ENCODE data around the gene ZNF740.
A peak's percentile ranks its signal among the peaks of the same experiment; 100 is the strongest.

GRCh38 chr12:53174881-53175491, 5.5 kb upstream of the ZNF740 start:
- TF ChIP-seq, protein P1, sequence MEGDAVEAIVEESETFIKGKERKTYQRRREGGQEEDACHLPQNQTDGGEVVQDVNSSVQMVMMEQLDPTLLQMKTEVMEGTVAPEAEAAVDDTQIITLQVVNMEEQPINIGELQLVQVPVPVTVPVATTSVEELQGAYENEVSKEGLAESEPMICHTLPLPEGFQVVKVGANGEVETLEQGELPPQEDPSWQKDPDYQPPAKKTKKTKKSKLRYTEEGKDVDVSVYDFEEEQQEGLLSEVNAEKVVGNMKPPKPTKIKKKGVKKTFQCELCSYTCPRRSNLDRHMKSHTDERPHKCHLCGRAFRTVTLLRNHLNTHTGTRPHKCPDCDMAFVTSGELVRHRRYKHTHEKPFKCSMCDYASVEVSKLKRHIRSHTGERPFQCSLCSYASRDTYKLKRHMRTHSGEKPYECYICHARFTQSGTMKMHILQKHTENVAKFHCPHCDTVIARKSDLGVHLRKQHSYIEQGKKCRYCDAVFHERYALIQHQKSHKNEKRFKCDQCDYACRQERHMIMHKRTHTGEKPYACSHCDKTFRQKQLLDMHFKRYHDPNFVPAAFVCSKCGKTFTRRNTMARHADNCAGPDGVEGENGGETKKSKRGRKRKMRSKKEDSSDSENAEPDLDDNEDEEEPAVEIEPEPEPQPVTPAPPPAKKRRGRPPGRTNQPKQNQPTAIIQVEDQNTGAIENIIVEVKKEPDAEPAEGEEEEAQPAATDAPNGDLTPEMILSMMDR (IDR thresholded peaks at IDR 0.05) = peak; percentile 52
- TF ChIP-seq EZH2 (IDR thresholded peaks at IDR 0.05) = no peak
- no peak for TF ChIP-seq EZH2phosphoT487 (IDR thresholded peaks at IDR 0.05)
